Keratinocyte (primary cell): ENCODE measurements around the gene NFYC.

ENCODE experiments used
- EZH2 ChIP-seq: IDR thresholded peaks from one replicate; pipeline ENCODE4 v1.6.1; 2012; ENCODE audit warnings: inconsistent platforms, mild to moderate bottlenecking, low read length, moderate library complexity
- TF ChIP-seq, protein P1 (sequence below), 3 experiments: IDR thresholded peaks in 1 of 3; conservative IDR thresholded peaks in 1 of 3; optimal IDR thresholded peaks in 1 of 3; 2 replicates in 2 of 3; 3 replicates in 1 of 3; pipeline versions ENCODE3 to v1.5.1; 2011; ENCODE audit warnings: low read length in 3 of 3, mild to moderate bottlenecking in 3 of 3, moderate library complexity in 2 of 3, control low read depth in 1 of 3, inconsistent platforms in 1 of 3; ENCODE audit not compliant: insufficient read depth in 2 of 3; ENCODE audit errors: extremely low read depth in 1 of 3

DNA sequence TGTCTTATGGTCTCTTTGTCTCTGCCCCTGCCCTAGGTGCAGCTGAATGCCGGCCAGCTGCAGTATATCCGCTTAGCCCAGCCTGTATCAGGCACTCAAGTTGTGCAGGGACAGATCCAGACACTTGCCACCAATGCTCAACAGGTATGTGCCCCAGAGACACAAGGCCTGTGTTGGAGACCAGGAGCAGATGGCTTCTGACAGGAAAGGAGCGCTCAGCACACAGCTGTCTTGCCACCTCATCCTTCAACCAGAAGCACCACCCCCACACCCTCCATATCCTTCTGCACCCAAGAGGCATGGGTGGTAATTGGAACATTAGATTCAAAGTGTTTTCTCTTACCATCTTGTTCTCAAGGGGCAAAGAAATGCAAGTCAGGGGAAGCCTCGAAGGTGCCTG, 75.1 kb downstream of the NFYC start:
- TF ChIP-seq, protein P1, sequence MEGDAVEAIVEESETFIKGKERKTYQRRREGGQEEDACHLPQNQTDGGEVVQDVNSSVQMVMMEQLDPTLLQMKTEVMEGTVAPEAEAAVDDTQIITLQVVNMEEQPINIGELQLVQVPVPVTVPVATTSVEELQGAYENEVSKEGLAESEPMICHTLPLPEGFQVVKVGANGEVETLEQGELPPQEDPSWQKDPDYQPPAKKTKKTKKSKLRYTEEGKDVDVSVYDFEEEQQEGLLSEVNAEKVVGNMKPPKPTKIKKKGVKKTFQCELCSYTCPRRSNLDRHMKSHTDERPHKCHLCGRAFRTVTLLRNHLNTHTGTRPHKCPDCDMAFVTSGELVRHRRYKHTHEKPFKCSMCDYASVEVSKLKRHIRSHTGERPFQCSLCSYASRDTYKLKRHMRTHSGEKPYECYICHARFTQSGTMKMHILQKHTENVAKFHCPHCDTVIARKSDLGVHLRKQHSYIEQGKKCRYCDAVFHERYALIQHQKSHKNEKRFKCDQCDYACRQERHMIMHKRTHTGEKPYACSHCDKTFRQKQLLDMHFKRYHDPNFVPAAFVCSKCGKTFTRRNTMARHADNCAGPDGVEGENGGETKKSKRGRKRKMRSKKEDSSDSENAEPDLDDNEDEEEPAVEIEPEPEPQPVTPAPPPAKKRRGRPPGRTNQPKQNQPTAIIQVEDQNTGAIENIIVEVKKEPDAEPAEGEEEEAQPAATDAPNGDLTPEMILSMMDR (optimal IDR thresholded peaks at IDR 0.05 in 1 of 3, IDR thresholded peaks at IDR 0.05 in 1 of 3, conservative IDR thresholded peaks at IDR 0.05 in 1 of 3; ENCODE audit: extremely low read depth in 1 of 3, insufficient read depth in 2 of 3, low read length in 3 of 3): no peak
- TF ChIP-seq EZH2: no peak
